HK-2 (cell line): ENCODE data around the gene MRTFA.

Experiments used
- DNase-seq: peaks from one replicate; pipeline ENCODE4 v3.0.0-alpha.2; 2018; ENCODE audit not compliant: unreplicated experiment

Gene MRTFA

GRCh38 chr22:40463683-40464082, 172.8 kb downstream of the MRTFA start:
- no peak for DNase-seq

- no peak for DNase-seq
Measured at GRCh38 chr22:40463017-40463631, 173.4 kb downstream of the MRTFA start.

- DNase-seq, result no peak
Measured at GRCh38 chr22:40462195-40462984, 174.1 kb downstream of the MRTFA start.

- no peak for DNase-seq
Measured at GRCh38 chr22:40453671-40454070, 182.8 kb downstream of the MRTFA start.

- DNase-seq, result no peak
Measured at GRCh38 chr22:40452730-40453487, 183.6 kb downstream of the MRTFA start.

GRCh38 chr22:40451210-40451609, 185.3 kb downstream of the MRTFA start:
- DNase-seq, result no peak

- no peak for DNase-seq
Measured at GRCh38 chr22:40450616-40451015, 185.9 kb downstream of the MRTFA start.

GRCh38 chr22:40449676-40450035, 186.9 kb downstream of the MRTFA start:
- DNase-seq, result no peak

- DNase-seq, result no peak
Measured at GRCh38 chr22:40446203-40446602, 190.3 kb downstream of the MRTFA start.

GRCh38 chr22:40444178-40444831, 192.2 kb downstream of the MRTFA start:
- no peak for DNase-seq

GRCh38 chr22:40443732-40444131, 192.8 kb downstream of the MRTFA start:
- no peak for DNase-seq

GRCh38 chr22:40441761-40442390, 194.6 kb downstream of the MRTFA start:
- DNase-seq, result no peak

- DNase-seq, result peak; percentile 15
Measured at GRCh38 chr22:40436505-40437431, 199.8 kb downstream of the MRTFA start.

GRCh38 chr22:40434745-40435144, 201.8 kb downstream of the MRTFA start:
- no peak for DNase-seq

- DNase-seq, result no peak
Measured at GRCh38 chr22:40434106-40434505, 202.4 kb downstream of the MRTFA start.

- no peak for DNase-seq
Measured at GRCh38 chr22:40433416-40434090, 203.0 kb downstream of the MRTFA start.

- no peak for DNase-seq
Measured at GRCh38 chr22:40432625-40433024, 203.9 kb downstream of the MRTFA start.

- DNase-seq, result no peak
Measured at GRCh38 chr22:40432157-40432556, 204.4 kb downstream of the MRTFA start.

GRCh38 chr22:40430991-40431390, 205.5 kb downstream of the MRTFA start:
- no peak for DNase-seq

- no peak for DNase-seq
Measured at GRCh38 chr22:40429481-40429880, 207.0 kb downstream of the MRTFA start.
